Endodermal cell (in vitro differentiated cells): ENCODE results near the gene USP28. TPM values are rescaled to one million over a fixed set of nuclear protein-coding genes. Genes with fewer than 3 reads are reported as not detected.
"Not testable (repeated sequence)": the region's sequence is repeated elsewhere in the genome, so short reads cannot be mapped to it uniquely, and the experiment has no call there.

Experiments
- DNase-seq: peaks from one replicate; pipeline ENCODE4 v3.0.0-alpha.2; 2017
- H3K27ac ChIP-seq: 2 replicates; pipeline ENCODE4 v1.5.1; 2013; ENCODE audit warnings: mild to moderate bottlenecking, low read depth, low read length, moderate library complexity
- H3K27me3 ChIP-seq: 2 replicates; pipeline ENCODE4 v1.6.1; 2013; ENCODE audit warnings: mild to moderate bottlenecking, low read length, moderate library complexity; ENCODE audit not compliant: insufficient read depth, control insufficient read depth, poor library complexity, severe bottlenecking
- H3K36me3 ChIP-seq: 2 replicates; pipeline ENCODE4 v1.7.0; 2013; ENCODE audit warnings: mild to moderate bottlenecking, low read length, moderate library complexity; ENCODE audit not compliant: control insufficient read depth, insufficient read depth
- H3K4me1 ChIP-seq: one replicate; pipeline ENCODE4 v1.7.0; 2013; ENCODE audit warnings: low read length; ENCODE audit not compliant: control insufficient read depth, insufficient read depth
- H3K4me3 ChIP-seq: 2 replicates; pipeline ENCODE4 v1.5.1; 2013; ENCODE audit warnings: mild to moderate bottlenecking, low read length, moderate library complexity
- H3K9ac ChIP-seq: 2 replicates; pipeline ENCODE4 v1.6.1; 2013; ENCODE audit warnings: mild to moderate bottlenecking, low read length, moderate library complexity; ENCODE audit not compliant: poor library complexity, severe bottlenecking; ENCODE audit errors: extremely low read depth
- H3K9me3 ChIP-seq: 2 replicates; pipeline ENCODE4 v1.6.1; 2013; ENCODE audit warnings: mild to moderate bottlenecking, low read length, moderate library complexity; ENCODE audit not compliant: control insufficient read depth
- H3K27ac Mint-ChIP-seq: 2 replicates; pipeline ENCODE4 v1.8.0; 2020; ENCODE audit warnings: mixed read lengths
- H3K27me3 Mint-ChIP-seq: 2 replicates; pipeline ENCODE4 v1.8.0; 2021; ENCODE audit warnings: mild to moderate bottlenecking, mixed read lengths; ENCODE audit not compliant: insufficient read depth
- H3K36me3 Mint-ChIP-seq: 2 replicates; pipeline ENCODE4 v1.8.0; 2020; ENCODE audit warnings: low read depth, mixed read lengths
- H3K4me1 Mint-ChIP-seq: 2 replicates; pipeline ENCODE4 v1.8.0; 2020; ENCODE audit warnings: mixed read lengths
- H3K4me3 Mint-ChIP-seq: 2 replicates; pipeline ENCODE4 v1.8.0; 2020; ENCODE audit warnings: mild to moderate bottlenecking, moderate library complexity, mixed read lengths
- H3K9me3 Mint-ChIP-seq: 2 replicates; pipeline ENCODE4 v1.8.0; 2020; ENCODE audit warnings: mild to moderate bottlenecking, mixed read lengths
- CTCF ChIP-seq: fragments of 200-600 bp; sonication (generic); conservative IDR thresholded peaks from 2 replicates; pipeline ENCODE4 v1.5.0; 2021; ENCODE audit warnings: antibody characterized with exemption, mild to moderate bottlenecking
- WGBS, 2 experiments: methylation state at CpG; one replicate each; pipeline versions ENCODE4 v1.1.5 to v1.1.7; 2013; ENCODE audit warnings: missing lambda C conversion rate in 2 of 2, mixed read lengths in 1 of 2; ENCODE audit not compliant: insufficient coverage in 1 of 2, insufficient read length in 1 of 2; 5-methylcytosine and 5-hydroxymethylcytosine counted together
- long read RNA-seq, 4 experiments: library from polyadenylated mRNA in 2 of 4; library from RNA in 1 of 4; library from capped mRNA in 1 of 4; stranded (forward) in 3 of 4; unstranded in 1 of 4; transcript quantifications; one replicate each; pipeline ENCODE4 v2.0.0, GENCODE V29; 2020 to 2021; ENCODE audit warnings: inconsistent platforms in 1 of 4
- polyA plus RNA-seq, 2 experiments: library from polyadenylated mRNA; stranded (reverse); fragments of 50-300 nt; gene quantifications; one replicate each; pipeline ENCODE4 v1.2.3, GENCODE V29; 2013
- total RNA-seq, 2 donors: library from RNA; stranded (reverse); fragmentation: NEBNext Ultra II Directional in 1 of 2; extraction: Animal tissue kit (Norgen Biotek cat#: 25700) in 1 of 2; gene quantifications; 2 replicates in 1 of 2; 3 replicates in 1 of 2; pipeline ENCODE4 v1.2.1, GENCODE V29; 2021

USP28 gene
- 10 to 100 TPM; 67.0 to 73.7 TPM for total RNA-seq
- 53.9 TPM for polyA plus RNA-seq (2013, experiment 1 of 2)
- 48.2 TPM for polyA plus RNA-seq (2013, experiment 2 of 2)
- long read RNA-seq, experiment 1, full-length matches to known transcripts = 2 of 15 reads
- long read RNA-seq, experiment 1, partial matches to known transcripts = 7 of 15 reads
- long read RNA-seq, experiment 1, other reads (novel, unspliced or antisense) = 6 of 15 reads
- long read RNA-seq, experiment 2, full-length matches to known transcripts = 6 of 85 reads
- long read RNA-seq, experiment 2, partial matches to known transcripts = 16 of 85 reads
- long read RNA-seq, experiment 2, other reads (novel, unspliced or antisense) = 63 of 85 reads
- long read RNA-seq, experiment 3, full-length matches to known transcripts = 18 of 225 reads
- long read RNA-seq, experiment 3, partial matches to known transcripts = 26 of 225 reads
- long read RNA-seq, experiment 3, other reads (novel, unspliced or antisense) = 181 of 225 reads
- long read RNA-seq, experiment 4, partial matches to known transcripts = 1 of 3 reads
- long read RNA-seq, experiment 4, other reads (novel, unspliced or antisense) = 1 of 3 reads

GRCh38 chr11:113875234-113876073 lies at the start of gene USP28:
Gene USP28, minus strand, starts transcription at chr11:113875572. Its CDS starts 71 bp downstream, at chr11:113875501.
- peaks cover 4% of the 10 kb centered on the region for H3K36me3 ChIP-seq
- H3K9ac ChIP-seq = peak within 1 kb of the TSS; percentile 86
- peak; percentile 98 for DNase-seq
- Mint-ChIP-seq H3K36me3 (peaks cover 16% of the 10 kb centered on the region), H3K9me3 (peaks cover 8% of the 10 kb centered on the region), H3K4me3 (peak within 1 kb of the TSS; percentile 83), H3K4me1 (peaks cover 24% of the 10 kb centered on the region), H3K27me3 (no peaks in the 10 kb centered on the region), H3K27ac (peak within 1 kb of the TSS; percentile 99)
- peak; percentile 35 for TF ChIP-seq CTCF
- peak within 1 kb of the TSS; percentile 93 for H3K27ac ChIP-seq
- no peaks in the 10 kb centered on the region for H3K9me3 ChIP-seq
- 0% methylated on average over 34 to 95 of the region's 95 CpGs for WGBS, 2 experiments
- H3K4me1 ChIP-seq = peaks cover 7% of the 10 kb centered on the region
- H3K4me3 ChIP-seq = peak within 1 kb of the TSS; percentile 96
- no peaks in the 10 kb centered on the region for H3K27me3 ChIP-seq

- Histone ChIP-seq H3K9me3 (no peaks in the 10 kb centered on the region), H3K27ac (no peak overlapping the region), H3K36me3 (no peaks in the 10 kb centered on the region), H3K4me3 (no peak overlapping the region), H3K9ac (no peak overlapping the region), H3K4me1 (no peaks in the 10 kb centered on the region), H3K27me3 (no peaks in the 10 kb centered on the region)
- Mint-ChIP-seq H3K27me3 (no peaks in the 10 kb centered on the region), H3K36me3 (no peaks in the 10 kb centered on the region), H3K4me1 (no peaks in the 10 kb centered on the region), H3K27ac (no peak overlapping the region), H3K4me3 (no peak overlapping the region), H3K9me3 (no peaks in the 10 kb centered on the region)
- no peak for DNase-seq
- no peak for TF ChIP-seq CTCF
- WGBS, 2 experiments = 91 to 100% methylated on average over 1 of the region's 2 CpGs
These were observed 48.2 kb upstream of the USP28 start for GRCh38 chr11:113923572-113923971.

GRCh38 chr11:113911491-113911890 lies 36.1 kb upstream of the USP28 start:
- H3K27ac ChIP-seq, H3K9ac ChIP-seq, H3K4me1 ChIP-seq, H3K27ac Mint-ChIP-seq, H3K4me3 Mint-ChIP-seq, H3K4me3 ChIP-seq, H3K9me3 ChIP-seq, H3K9me3 Mint-ChIP-seq, H3K27me3 ChIP-seq, H3K27me3 Mint-ChIP-seq, H3K36me3 ChIP-seq, H3K4me1 Mint-ChIP-seq, H3K36me3 Mint-ChIP-seq: not testable (repeated sequence)
- peak; percentile 10 for DNase-seq
- 92 to 94% methylated on average over 6 to 9 of the region's 9 CpGs for WGBS, 2 experiments
